GM21825 (cell line): Measurements from ENCODE around the gene KCNJ4.
"Not testable (repeated sequence)": the region's sequence is repeated elsewhere in the genome, so short reads cannot be mapped to it uniquely, and the experiment has no call there.

Source experiments
- ATAC-seq: cut with Tn5 transposase; IDR thresholded peaks from one replicate; pipeline ENCODE4 v1.9.1; 2021; ENCODE audit warnings: mild to moderate bottlenecking, moderate library complexity; ENCODE audit not compliant: unreplicated experiment

Gene KCNJ4

GRCh38 chr22:38471237-38471636 lies 16.2 kb upstream of the KCNJ4 start:
- ATAC-seq: no peak

GRCh38 chr22:38470179-38470578 lies 15.2 kb upstream of the KCNJ4 start:
- not testable (repeated sequence) for ATAC-seq

GRCh38 chr22:38469306-38469781 lies 14.3 kb upstream of the KCNJ4 start:
- no peak for ATAC-seq

- ATAC-seq: no peak
Observed at GRCh38 chr22:38468443-38469305, 13.7 kb upstream of the KCNJ4 start.

- no peak for ATAC-seq
Observed at GRCh38 chr22:38467904-38468442, 13.0 kb upstream of the KCNJ4 start, which contains the start of gene KDELR3. Gene KDELR3 (plus strand): TSS chr22:38468096. CDS start chr22:38468234, 138 bp downstream.

- no peak for ATAC-seq
Observed at GRCh38 chr22:38467438-38467903, 12.5 kb upstream of the KCNJ4 start.

- ATAC-seq: no peak
Observed at GRCh38 chr22:38465673-38466490, 10.9 kb upstream of the KCNJ4 start.

GRCh38 chr22:38464992-38465672 lies 10.1 kb upstream of the KCNJ4 start:
- no peak for ATAC-seq

GRCh38 chr22:38462960-38463784 lies 8.2 kb upstream of the KCNJ4 start:
- no peak for ATAC-seq

GRCh38 chr22:38461414-38462081 lies 6.5 kb upstream of the KCNJ4 start:
- no peak for ATAC-seq

GRCh38 chr22:38461057-38461413 lies 6.0 kb upstream of the KCNJ4 start:
- ATAC-seq: no peak

GRCh38 chr22:38460426-38460840 lies 5.4 kb upstream of the KCNJ4 start:
- no peak for ATAC-seq

- ATAC-seq: no peak
Observed at GRCh38 chr22:38456841-38457699, 2.1 kb upstream of the KCNJ4 start.

- ATAC-seq: no peak
Observed at GRCh38 chr22:38456272-38456835, 1.4 kb upstream of the KCNJ4 start.

- no peak for ATAC-seq
Observed at GRCh38 chr22:38455530-38456271, 702 bp upstream of the KCNJ4 start.

- ATAC-seq: no peak
Observed at GRCh38 chr22:38454353-38455075, 485 bp downstream of the KCNJ4 start.

GRCh38 chr22:38453996-38454352 lies 1.0 kb downstream of the KCNJ4 start:
- ATAC-seq: no peak
